Adipocyte (in vitro differentiated cells): ENCODE measurements around the gene AKR1B15.
A peak's percentile ranks its signal among the peaks of the same experiment; 100 is the strongest.
"Not testable (repeated sequence)": the region's sequence is repeated elsewhere in the genome, so short reads cannot be mapped to it uniquely, and the experiment has no call there.

ENCODE experiments used
- DNase-seq: peaks from one replicate; pipeline ENCODE4 v3.0.0-alpha.2; 2015; ENCODE audit warnings: low read depth
- H3K27me3 ChIP-seq: replicated peaks from 2 replicates; pipeline ENCODE4 v1.7.0; 2013; ENCODE audit warnings: mild to moderate bottlenecking, low read length, moderate library complexity; ENCODE audit not compliant: control insufficient read depth, insufficient read depth
- H3K36me3 ChIP-seq: 2 replicates; pipeline ENCODE4 v1.7.0; 2013; ENCODE audit warnings: low read length, mild to moderate bottlenecking, moderate library complexity; ENCODE audit not compliant: control insufficient read depth, insufficient read depth, severe bottlenecking
- H3K4me1 ChIP-seq: 2 replicates; pipeline ENCODE4 v1.7.0; 2013; ENCODE audit warnings: mild to moderate bottlenecking, low read length, moderate library complexity; ENCODE audit not compliant: control insufficient read depth, insufficient read depth
- H3K4me3 ChIP-seq: 2 replicates; pipeline ENCODE4 v1.7.0; 2013; ENCODE audit warnings: mild to moderate bottlenecking, low read length, moderate library complexity
- H3K9ac ChIP-seq: 2 replicates; pipeline ENCODE4 v1.7.0; 2013; ENCODE audit warnings: mild to moderate bottlenecking, low read length, moderate library complexity
- H3K9me3 ChIP-seq: 2 replicates; pipeline ENCODE4 v1.7.0; 2013; ENCODE audit warnings: mild to moderate bottlenecking, low read length, moderate library complexity; ENCODE audit not compliant: control insufficient read depth

AKR1B15 gene

GRCh38 chr7:134567368-134567767 lies 18.5 kb downstream of the AKR1B15 start:
- peaks cover 12% of the 10 kb centered on the region for H3K9me3 ChIP-seq
- H3K4me3 ChIP-seq = no peak overlapping the region
- no peak for DNase-seq
- H3K36me3 ChIP-seq = no peaks in the 10 kb centered on the region
- no peak overlapping the region for H3K9ac ChIP-seq
- H3K4me1 ChIP-seq = peaks cover 34% of the 10 kb centered on the region
- H3K27me3 ChIP-seq = no peaks in the 10 kb centered on the region

DNA sequence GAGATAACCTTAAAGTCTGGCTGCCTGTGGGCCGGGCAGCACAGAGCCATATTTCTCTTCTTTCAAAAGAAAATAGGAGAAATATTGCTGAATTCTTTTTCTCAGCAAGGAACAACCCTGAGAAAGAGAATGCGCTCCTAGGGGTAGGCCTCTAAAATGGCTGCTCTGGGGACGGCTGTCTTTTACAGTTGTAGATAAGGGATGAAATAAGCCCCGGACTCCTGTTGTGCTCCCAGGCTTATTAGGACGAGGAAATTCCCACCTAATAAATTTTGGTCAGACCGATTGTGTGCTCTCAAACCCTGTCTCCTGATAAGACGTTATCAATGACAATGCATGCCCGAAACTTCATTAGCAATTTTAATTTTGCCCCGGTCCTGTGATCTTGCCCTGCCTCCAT lies 21.1 kb downstream of the AKR1B15 start:
- H3K4me3 ChIP-seq, H3K9ac ChIP-seq, H3K27me3 ChIP-seq, DNase-seq, H3K36me3 ChIP-seq: not testable (repeated sequence)
- Histone ChIP-seq H3K9me3 (peaks cover 11% of the 10 kb centered on the region), H3K4me1 (peaks cover 16% of the 10 kb centered on the region)

DNA sequence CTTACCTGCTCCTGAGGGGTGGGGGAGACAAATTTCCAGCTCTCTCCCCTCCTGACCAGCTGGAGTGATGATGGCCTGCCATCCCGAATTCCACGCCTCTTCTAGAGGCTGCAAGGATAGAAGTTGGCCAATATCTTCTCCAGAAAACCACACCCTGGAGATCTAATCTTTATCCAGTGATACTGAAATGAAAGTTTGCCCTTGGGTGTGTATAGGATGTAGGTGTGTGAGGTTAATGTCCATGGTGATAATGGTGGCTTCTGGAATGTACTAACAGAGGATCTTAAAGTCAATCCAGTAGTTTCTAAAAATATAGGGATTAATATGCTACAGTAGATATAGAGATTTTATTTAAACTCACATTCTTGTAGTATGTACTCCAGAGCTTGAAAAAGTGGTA lies 22.2 kb downstream of the AKR1B15 start:
- Histone ChIP-seq H3K4me1 (peaks cover 9% of the 10 kb centered on the region), H3K4me3 (no peak overlapping the region), H3K27me3 (no peaks in the 10 kb centered on the region), H3K9ac (no peak overlapping the region), H3K9me3 (peaks cover 10% of the 10 kb centered on the region), H3K36me3 (no peaks in the 10 kb centered on the region)
- DNase-seq = no peak

GRCh38 chr7:134571746-134572461 lies 23.0 kb downstream of the AKR1B15 start:
- Histone ChIP-seq H3K4me1 (peaks cover 5% of the 10 kb centered on the region), H3K9me3 (peaks cover 6% of the 10 kb centered on the region), H3K9ac (no peak overlapping the region), H3K36me3 (no peaks in the 10 kb centered on the region), H3K4me3 (no peak overlapping the region), H3K27me3 (no peaks in the 10 kb centered on the region)
- no peak for DNase-seq

- H3K9ac ChIP-seq = no peak overlapping the region
- peaks cover 5% of the 10 kb centered on the region for H3K4me1 ChIP-seq
- no peaks in the 10 kb centered on the region for H3K36me3 ChIP-seq
- DNase-seq = no peak
- H3K27me3 ChIP-seq = peaks cover 3% of the 10 kb centered on the region
- no peak overlapping the region for H3K4me3 ChIP-seq
- H3K9me3 ChIP-seq = peaks cover 3% of the 10 kb centered on the region
These were observed 25.4 kb downstream of the AKR1B15 start for GRCh38 chr7:134574322-134574721.

DNA sequence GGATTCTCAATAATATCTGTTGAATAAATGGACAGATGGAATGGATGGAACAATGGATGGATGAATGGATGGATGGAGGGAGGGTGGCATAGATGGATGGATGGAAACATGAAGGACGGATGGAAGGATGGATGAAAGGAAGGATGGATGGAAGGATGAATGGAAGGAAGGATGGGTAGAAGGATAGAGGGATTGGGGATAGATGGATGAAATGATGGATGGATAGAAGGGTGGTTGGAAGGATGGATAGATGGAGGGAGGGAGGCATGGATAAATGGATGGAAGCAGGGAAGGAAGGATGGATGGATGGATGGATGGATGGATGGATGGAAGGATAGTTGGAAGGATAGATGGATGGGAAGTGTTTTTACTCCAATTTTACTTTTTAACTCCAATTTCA lies 35.4 kb downstream of the AKR1B15 start:
- Histone ChIP-seq H3K4me1 (peaks cover 3% of the 10 kb centered on the region), H3K4me3 (no peak overlapping the region), H3K9ac (no peak overlapping the region), H3K9me3 (no peaks in the 10 kb centered on the region), H3K36me3 (no peaks in the 10 kb centered on the region), H3K27me3 (peaks cover 10% of the 10 kb centered on the region)
- DNase-seq = no peak

GRCh38 chr7:134585897-134586296 lies 37.0 kb downstream of the AKR1B15 start:
- H3K4me3 ChIP-seq = no peak overlapping the region

DNA sequence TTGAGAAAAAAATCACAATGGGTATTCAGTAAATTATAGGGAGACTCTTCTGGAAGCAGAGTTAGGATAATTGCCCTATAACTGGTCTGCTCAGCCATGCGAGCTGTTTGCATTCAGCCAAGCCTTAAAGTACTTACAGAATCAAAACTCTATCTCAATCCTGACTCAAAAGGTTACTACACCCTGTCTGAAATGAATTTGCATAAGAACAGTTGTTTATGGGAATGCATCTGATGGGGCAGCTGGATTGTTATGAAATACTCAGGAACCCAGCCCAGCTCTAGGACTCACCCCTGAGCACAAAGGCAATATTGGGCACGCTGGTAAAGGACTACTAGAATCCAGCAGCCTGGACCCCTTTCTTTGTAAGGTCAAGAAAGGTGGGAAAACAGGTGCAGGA lies 38.8 kb downstream of the AKR1B15 start:
- Histone ChIP-seq H3K27me3 (no peaks in the 10 kb centered on the region), H3K36me3 (no peaks in the 10 kb centered on the region), H3K4me1 (peaks cover 7% of the 10 kb centered on the region), H3K9me3 (no peaks in the 10 kb centered on the region), H3K9ac (no peak overlapping the region), H3K4me3 (no peak overlapping the region)
- peak; percentile 55 for DNase-seq

More at GRCh38 chr7:134585897-134586296, 37.0 kb downstream of the AKR1B15 start:
- Histone ChIP-seq H3K9me3 (no peaks in the 10 kb centered on the region), H3K4me1 (peaks cover 7% of the 10 kb centered on the region), H3K9ac (no peak overlapping the region), H3K27me3 (peaks cover 5% of the 10 kb centered on the region), H3K36me3 (no peaks in the 10 kb centered on the region)
- DNase-seq = no peak

DNA sequence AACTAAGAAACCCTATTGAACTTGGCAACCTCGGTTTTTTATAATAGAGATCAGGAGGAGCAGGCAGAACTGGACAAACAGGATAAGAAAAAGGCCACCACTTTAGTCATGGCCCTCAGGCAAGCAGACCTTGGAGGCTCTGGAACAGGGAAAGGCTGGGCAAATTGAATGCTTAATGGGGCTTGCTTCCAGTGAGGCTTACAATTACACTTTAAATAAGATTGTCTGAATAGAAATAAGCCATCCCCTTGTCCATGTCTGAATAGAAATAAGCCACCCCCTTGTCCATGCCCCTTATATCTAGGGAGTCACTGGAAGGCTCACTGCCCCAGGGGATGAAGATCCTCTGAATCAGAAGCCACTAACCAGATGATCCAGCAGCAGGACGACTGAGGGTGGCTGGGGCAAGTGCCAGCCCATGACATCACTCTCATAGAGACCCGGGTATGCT lies 40.6 kb downstream of the AKR1B15 start:
- no peak overlapping the region for H3K9ac ChIP-seq
- H3K4me3 ChIP-seq = no peak overlapping the region
- no peak for DNase-seq
- H3K27me3 ChIP-seq = no peaks in the 10 kb centered on the region
- H3K36me3 ChIP-seq = no peaks in the 10 kb centered on the region
- no peaks in the 10 kb centered on the region for H3K9me3 ChIP-seq
- H3K4me1 ChIP-seq = peaks cover 21% of the 10 kb centered on the region

- Histone ChIP-seq H3K9me3 (peaks cover 6% of the 10 kb centered on the region), H3K36me3 (no peaks in the 10 kb centered on the region), H3K4me3 (no peak overlapping the region), H3K9ac (peak overlapping the region; percentile 60), H3K27me3 (no peaks in the 10 kb centered on the region), H3K4me1 (peaks cover 24% of the 10 kb centered on the region)
- peak; percentile 95 for DNase-seq
These were observed 44.9 kb downstream of the AKR1B15 start for GRCh38 chr7:134593530-134594392.

- no peaks in the 10 kb centered on the region for H3K36me3 ChIP-seq
- H3K9ac ChIP-seq = no peak overlapping the region
- peak; percentile 63 for DNase-seq
- peaks cover 9% of the 10 kb centered on the region for H3K9me3 ChIP-seq
- peaks cover 21% of the 10 kb centered on the region for H3K4me1 ChIP-seq
- no peaks in the 10 kb centered on the region for H3K27me3 ChIP-seq
- no peak overlapping the region for H3K4me3 ChIP-seq
These were observed 46.0 kb downstream of the AKR1B15 start for GRCh38 chr7:134594877-134595276.
